ENCODE results near the gene BACH2. TPM values are rescaled to one million over a fixed set of nuclear protein-coding genes. Genes with fewer than 3 reads are reported as not detected.

BACH2 gene
- total RNA-seq, 1 donor from 2014 or later: 34.1 TPM

DNA sequence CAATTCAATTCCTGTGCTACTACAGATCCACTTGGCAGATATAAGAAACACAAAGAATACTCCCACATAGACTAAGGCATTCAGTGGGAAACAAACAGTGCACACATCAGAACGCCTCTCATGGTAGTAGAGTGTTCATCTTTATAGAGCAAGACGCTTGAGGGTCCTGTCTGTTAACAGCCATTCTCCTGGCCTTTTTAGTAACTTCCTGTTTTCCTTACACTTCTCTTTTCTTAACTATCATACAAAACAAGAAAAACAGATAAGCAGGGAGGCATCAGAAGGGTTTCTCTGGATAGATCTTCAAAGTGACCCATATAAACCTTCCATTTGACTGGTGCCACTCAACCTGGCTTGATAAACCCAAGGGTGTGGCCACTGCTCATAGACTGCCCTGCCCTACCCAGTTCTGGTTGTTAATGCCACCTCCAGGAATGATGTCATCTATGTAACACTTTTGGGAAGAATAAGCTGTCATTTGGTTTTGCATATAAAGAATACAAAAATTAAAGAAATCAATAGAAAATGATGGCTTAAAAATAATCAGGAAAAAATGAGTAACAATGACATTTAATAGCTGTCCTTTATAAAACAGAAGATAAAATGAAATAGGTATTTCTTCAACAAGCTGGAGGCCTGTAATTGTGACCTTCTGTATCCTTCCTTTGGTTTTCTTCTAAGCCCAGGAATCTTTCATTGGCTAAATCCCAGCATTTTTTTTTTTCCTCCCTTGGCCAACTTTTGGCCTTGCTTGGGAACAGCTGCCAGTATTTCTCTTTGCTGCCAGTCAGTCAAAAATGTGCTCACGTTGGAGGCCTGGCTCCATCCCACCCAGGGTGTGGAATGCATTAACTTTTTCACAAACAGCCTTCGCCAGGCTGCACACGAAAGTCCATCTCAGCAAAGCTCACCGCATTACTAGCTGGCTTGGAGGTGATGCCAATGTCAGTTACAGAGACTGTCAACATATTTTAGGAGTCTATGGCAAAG, 298.9 kb downstream of the BACH2 start:
- no peak for DNase-seq (ENCODE audit: low spot score in 2 of 2, unreplicated experiment in 2 of 2)
- Mint-ChIP-seq H3K27me3 (ENCODE audit: low read depth) (no peaks in the 10 kb centered on the region), H3K36me3 (peaks cover 13% of the 10 kb centered on the region), H3K9me3 (no peaks in the 10 kb centered on the region), H3K27ac (no peak overlapping the region), H3K4me1 (peaks cover 12% of the 10 kb centered on the region), H3K4me3 (no peak overlapping the region)
- TF ChIP-seq, protein P1, sequence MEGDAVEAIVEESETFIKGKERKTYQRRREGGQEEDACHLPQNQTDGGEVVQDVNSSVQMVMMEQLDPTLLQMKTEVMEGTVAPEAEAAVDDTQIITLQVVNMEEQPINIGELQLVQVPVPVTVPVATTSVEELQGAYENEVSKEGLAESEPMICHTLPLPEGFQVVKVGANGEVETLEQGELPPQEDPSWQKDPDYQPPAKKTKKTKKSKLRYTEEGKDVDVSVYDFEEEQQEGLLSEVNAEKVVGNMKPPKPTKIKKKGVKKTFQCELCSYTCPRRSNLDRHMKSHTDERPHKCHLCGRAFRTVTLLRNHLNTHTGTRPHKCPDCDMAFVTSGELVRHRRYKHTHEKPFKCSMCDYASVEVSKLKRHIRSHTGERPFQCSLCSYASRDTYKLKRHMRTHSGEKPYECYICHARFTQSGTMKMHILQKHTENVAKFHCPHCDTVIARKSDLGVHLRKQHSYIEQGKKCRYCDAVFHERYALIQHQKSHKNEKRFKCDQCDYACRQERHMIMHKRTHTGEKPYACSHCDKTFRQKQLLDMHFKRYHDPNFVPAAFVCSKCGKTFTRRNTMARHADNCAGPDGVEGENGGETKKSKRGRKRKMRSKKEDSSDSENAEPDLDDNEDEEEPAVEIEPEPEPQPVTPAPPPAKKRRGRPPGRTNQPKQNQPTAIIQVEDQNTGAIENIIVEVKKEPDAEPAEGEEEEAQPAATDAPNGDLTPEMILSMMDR (IDR thresholded peaks at IDR 0.05; ENCODE audit: unreplicated experiment): no peak

DNA sequence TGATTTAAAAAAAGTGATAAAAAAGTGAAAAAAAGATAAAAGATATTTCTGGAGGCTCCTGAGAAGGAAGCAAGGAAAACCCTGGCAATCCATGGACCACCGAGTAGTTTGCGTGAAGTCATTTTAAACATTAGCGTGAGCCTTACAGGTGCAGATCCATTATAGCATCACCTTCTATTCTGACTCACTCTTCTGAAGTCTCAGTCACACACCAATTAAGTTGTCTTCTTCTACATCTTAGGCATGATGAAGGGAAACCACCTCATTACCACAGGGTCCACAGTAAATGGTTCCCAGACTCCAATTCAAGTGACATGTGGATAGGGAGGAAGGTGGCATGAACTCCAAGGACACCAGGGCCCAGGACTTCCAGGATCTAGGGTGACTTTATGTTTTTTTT, 303.2 kb downstream of the BACH2 start:
- no peaks in the 10 kb centered on the region for H3K27me3 Mint-ChIP-seq (ENCODE audit: low read depth)
- peaks cover 21% of the 10 kb centered on the region for H3K4me1 Mint-ChIP-seq
- H3K9me3 Mint-ChIP-seq: no peaks in the 10 kb centered on the region
- TF ChIP-seq, protein P1 (IDR thresholded peaks at IDR 0.05; ENCODE audit: unreplicated experiment): no peak
- no peak for DNase-seq (ENCODE audit: low spot score in 2 of 2, unreplicated experiment in 2 of 2)
- H3K27ac Mint-ChIP-seq: no peak overlapping the region
- H3K36me3 Mint-ChIP-seq: peaks cover 13% of the 10 kb centered on the region
- H3K4me3 Mint-ChIP-seq: no peak overlapping the region

DNA sequence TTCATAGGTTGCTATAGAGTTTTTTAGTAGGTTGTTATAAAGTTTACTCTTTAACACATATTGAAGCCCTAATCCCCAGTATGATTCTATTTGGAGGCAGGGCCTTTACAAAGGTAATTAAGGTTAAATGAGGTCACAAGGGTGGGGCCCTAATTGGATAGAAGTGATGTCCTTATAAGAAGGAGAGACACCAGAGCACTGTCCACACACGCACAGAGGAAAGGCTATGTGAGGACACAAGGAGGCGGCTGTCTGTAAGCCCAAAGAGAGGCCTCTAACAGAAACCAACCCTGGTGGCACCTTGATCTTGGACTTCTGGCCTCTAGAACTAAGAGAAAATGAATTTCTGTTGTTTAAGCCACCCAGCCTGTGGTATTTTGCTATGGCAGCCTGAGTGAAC, 303.8 kb downstream of the BACH2 start:
- Mint-ChIP-seq H3K4me3 (no peak overlapping the region), H3K27me3 (ENCODE audit: low read depth) (no peaks in the 10 kb centered on the region)

DNA sequence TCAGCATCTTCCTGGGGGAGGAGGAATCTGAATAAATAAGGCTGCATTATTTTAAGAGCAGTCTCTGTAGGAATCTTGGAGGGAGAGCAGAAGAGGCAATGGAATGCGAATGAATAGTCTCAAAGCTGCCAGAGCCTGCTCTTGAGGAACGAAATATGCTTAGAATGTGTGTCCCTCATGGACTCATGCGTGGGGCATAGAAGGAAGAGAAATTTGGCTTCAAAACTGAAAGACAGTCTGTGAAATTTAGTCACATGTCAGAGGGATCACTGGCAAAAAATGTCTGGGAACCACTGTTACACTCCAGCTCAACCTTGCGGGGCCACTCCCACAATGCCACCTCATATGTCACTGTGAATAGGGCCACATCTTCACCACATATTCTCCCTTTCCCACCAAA, 306.9 kb downstream of the BACH2 start:
- H3K9me3 Mint-ChIP-seq: no peaks in the 10 kb centered on the region
- no peak for DNase-seq (ENCODE audit: low spot score in 2 of 2, unreplicated experiment in 2 of 2)
- no peak overlapping the region for H3K4me3 Mint-ChIP-seq
- no peaks in the 10 kb centered on the region for H3K27me3 Mint-ChIP-seq (ENCODE audit: low read depth)
- H3K36me3 Mint-ChIP-seq: no peaks in the 10 kb centered on the region
- TF ChIP-seq, protein P1 (IDR thresholded peaks at IDR 0.05; ENCODE audit: unreplicated experiment): no peak
- H3K4me1 Mint-ChIP-seq: peaks cover 51% of the 10 kb centered on the region
- H3K27ac Mint-ChIP-seq: peak overlapping the region; percentile 84

More for the DNA sequence above, 303.8 kb downstream of the BACH2 start:
- Mint-ChIP-seq H3K4me1 (peaks cover 27% of the 10 kb centered on the region), H3K36me3 (peaks cover 13% of the 10 kb centered on the region), H3K9me3 (no peaks in the 10 kb centered on the region), H3K27ac (no peak overlapping the region)
- TF ChIP-seq, protein P1 (IDR thresholded peaks at IDR 0.05; ENCODE audit: unreplicated experiment): no peak
- no peak for DNase-seq (ENCODE audit: low spot score in 2 of 2, unreplicated experiment in 2 of 2)

DNA sequence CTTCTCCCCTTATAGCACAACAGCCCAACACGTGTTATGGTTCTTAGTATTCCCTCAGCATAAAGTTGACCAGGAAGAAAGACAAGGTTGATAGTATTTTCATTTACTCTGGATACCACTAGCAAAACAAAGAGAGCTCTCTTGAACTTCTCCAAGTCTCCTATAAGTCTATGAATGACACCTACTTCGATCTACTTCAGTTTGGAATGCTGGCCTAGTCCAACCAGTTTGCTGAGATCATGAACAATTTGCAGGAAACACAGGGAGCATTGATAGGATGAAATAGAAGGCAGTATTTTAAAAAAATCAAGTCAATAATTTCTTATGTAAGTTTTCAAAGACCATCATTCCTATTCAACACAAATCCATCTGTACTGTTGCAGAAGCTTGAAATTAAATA, 308.8 kb downstream of the BACH2 start:
- no peaks in the 10 kb centered on the region for H3K27me3 Mint-ChIP-seq (ENCODE audit: low read depth)
- no peaks in the 10 kb centered on the region for H3K36me3 Mint-ChIP-seq
- H3K9me3 Mint-ChIP-seq: no peaks in the 10 kb centered on the region
- H3K4me3 Mint-ChIP-seq: no peak overlapping the region
- H3K27ac Mint-ChIP-seq: peak overlapping the region; percentile 40
- no peak for DNase-seq (ENCODE audit: low spot score in 2 of 2, unreplicated experiment in 2 of 2)
- TF ChIP-seq, protein P1 (IDR thresholded peaks at IDR 0.05; ENCODE audit: unreplicated experiment): no peak
- H3K4me1 Mint-ChIP-seq: peaks cover 51% of the 10 kb centered on the region

Measured in mesothelial cell of epicardium (in vitro differentiated cells).